HG03342 (cell line): ENCODE data around the gene H2BK1.

Experiments used
- ATAC-seq: cut with Tn5 transposase; IDR thresholded peaks from one replicate; pipeline ENCODE4 v1.9.1; 2021; ENCODE audit warnings: mild to moderate bottlenecking, moderate library complexity; ENCODE audit not compliant: unreplicated experiment

Gene H2BK1

DNA sequence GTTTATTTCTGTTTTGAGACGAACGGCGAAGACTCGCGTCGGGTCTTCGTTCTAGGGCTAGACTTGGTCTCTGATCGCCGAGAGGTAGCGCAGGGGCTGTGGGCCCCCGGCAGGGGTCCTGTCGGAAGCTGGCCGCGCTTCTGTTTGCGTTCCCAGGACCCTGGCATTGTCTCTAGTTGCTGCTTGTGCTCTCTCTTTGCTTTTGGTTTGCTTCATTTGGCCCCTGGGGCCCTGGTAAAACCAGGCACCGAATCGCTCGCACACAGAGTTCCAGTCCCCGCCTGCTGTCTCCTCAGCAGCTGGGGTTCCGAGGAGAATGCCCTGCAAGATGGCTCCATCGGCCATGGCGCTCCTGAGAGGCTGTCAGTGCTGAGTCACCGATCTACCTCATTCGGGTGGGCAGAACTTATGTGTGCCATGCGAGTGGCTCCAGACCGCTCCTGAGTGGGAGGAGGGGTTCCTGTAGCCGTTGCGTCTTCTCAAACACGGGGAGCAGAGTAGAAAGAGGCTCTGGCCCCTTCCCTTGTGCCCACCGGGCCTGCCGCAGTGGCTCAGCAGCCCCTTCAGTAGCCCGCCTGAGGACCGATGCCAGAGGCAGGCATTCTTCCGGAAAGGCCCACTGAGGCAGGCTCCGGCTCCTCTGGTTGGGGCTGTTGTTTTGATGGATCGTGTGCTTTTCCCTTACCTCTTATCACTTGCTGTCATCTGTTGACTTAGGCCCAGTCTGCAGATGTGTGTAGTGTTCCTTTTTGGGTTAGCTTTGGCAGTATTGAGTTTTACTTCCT is 22.8 kb upstream of the H2BK1 start:
- peak; percentile 36 for ATAC-seq

GRCh38 chr7:151232091-151232916 is 22.0 kb upstream of the H2BK1 start, which contains the start of gene CHPF2:
CHPF2 (plus strand) TSS chr7:151232483; CDS start chr7:151234012, 1,529 bp downstream.
- peak; percentile 97 for ATAC-seq

- no peak for ATAC-seq
These were observed 20.8 kb upstream of the H2BK1 start for GRCh38 chr7:151231080-151231479.

DNA sequence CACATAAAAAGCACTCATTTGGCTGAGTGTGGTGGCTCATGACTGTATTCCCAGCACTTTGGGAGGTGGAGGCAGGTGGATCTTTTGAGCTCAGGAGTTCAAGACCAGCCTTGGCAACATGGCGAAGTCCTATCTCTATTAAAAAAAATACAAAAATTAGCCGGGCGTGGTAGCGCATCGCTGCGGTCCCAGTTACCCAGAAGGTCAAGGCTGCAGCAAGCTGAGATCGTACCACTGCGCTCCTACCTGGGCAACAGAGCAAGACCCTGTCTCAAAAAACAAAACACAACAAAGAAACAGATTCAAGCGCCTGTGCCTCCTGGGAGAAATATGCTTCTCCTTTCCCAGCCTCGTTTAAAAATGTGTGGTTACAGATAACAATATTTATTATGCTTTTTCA is 19.0 kb upstream of the H2BK1 start:
- ATAC-seq = no peak

DNA sequence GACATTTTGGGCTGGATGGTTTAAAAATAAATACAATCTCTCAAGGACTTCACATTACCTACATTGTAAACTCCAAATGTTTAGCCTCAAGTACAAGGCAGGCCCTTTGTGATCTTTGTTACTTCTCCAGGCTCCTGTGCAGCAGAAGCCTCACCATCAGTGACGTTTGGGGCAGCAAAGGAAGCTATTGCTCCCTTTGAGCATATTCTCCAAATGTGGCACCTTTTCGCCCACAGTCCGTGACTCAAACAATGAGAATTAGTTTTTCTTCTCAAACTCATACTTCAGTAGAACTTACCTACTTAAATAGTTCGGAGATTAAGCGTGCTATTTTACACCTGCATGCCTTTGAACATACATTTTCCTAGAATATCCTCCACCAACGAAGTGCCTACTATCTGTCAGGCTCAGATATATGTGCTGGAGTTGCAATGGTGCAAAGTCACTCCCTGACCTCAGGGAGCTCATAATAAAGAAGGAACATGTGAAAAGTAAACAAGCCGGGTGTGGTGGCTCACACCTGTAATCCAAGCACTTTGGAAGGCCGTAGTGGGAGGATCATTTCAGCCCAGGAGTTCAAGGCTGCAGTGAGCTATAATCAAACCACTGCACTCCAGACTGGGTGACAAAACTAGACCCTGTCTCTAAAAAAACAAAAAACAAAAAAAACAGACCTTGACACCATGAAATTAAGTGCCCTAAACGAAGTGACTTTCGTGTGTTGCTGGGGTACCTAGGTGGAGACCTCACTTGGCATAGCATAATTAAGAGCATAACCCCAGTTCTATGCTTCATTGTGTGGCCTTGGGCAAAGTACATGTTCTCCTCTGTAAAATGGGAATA is 18.0 kb upstream of the H2BK1 start:
- no peak for ATAC-seq

DNA sequence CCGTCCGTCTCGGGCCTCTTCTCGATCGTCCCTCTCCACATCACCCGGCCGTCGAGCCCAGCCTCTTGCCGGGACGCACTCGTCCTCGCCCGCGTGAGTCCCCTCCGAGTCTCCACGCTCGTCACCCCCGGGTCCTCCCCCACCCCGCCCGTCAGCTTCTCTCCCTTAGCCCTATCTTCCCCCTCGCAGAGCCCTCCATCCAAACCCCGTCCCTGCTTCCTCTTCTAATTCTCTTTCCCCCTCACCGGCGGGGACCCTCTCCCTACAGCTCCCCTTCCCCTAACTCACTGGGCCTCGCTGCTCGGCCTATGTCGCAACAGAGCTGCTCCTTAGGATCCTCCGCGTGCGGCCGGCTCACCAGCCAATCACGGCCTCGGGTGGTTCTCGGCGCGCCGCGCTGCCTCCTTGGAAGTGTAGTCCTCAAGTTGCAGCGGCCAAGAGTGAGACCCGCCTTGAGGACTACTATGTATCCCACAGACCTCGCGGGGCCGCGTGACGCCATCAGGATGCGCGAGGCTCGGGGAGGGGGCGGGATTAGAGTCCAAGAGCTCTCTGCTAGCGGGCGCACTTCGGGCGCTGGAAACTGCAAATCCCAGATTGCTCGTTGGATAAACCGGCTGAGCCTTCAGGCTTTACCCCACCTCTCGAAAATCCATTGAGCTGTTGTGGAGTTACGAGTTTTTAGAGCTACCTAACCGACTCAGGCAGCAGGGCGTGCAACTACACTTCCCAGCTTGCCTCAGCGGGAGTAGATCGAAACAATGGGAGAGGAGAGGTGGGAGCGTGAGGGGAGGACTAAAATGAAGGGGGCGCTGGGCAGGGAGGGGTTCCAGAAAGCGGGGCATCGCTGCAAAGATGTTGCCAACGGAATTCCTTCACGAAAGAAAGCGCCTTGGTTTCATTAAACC is 16.8 kb upstream of the H2BK1 start, which contains the start of gene ABCF2:
TSS of gene ABCF2 (minus strand) at position 331 of the 908 bp plus-strand sequence. CDS start 747 bp downstream, outside the sequence.
- ATAC-seq = peak; percentile 99

DNA sequence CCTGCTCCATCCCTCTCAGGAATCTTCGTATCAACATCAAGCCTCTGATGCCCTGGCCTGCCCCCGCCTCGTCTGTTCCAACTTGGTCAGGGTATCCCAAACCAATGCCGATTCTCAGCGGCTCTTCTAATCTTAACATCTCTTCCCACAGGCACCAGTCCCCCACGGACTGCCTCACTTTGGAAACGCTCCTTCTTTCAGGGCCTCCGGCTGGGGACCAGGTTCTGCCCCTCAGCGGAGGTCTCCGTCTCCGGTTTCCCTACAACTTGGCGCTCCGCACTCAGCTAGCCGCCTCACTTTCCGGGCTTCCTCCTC is 16.2 kb upstream of the H2BK1 start:
- ATAC-seq = no peak

- no peak for ATAC-seq
These were observed 15.7 kb upstream of the H2BK1 start for GRCh38 chr7:151225948-151226510.

DNA sequence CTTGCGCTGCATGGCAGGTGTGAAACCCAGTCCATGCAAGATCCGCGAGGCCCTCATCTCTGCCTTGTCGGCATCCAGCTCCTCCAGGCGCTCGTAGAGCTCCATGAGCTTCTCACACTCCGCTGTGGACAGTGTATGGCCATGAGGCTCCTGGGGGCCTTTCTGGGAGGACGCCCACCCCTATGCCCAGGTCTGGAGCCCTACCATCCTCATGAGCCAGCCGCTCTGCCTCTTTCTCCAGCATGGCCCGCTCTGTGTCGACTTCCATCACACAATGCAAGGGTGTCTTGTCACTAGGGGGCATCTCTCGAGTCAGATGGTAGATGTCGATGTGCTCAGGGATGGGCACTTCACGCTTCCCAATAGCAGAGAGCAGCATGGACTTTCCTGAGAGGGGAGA is 13.4 kb upstream of the H2BK1 start:
- ATAC-seq = no peak

- no peak for ATAC-seq
These were observed 7.9 kb upstream of the H2BK1 start for GRCh38 chr7:151218170-151218569.

- ATAC-seq = no peak
These were observed 5.1 kb upstream of the H2BK1 start for GRCh38 chr7:151215396-151215795.

DNA sequence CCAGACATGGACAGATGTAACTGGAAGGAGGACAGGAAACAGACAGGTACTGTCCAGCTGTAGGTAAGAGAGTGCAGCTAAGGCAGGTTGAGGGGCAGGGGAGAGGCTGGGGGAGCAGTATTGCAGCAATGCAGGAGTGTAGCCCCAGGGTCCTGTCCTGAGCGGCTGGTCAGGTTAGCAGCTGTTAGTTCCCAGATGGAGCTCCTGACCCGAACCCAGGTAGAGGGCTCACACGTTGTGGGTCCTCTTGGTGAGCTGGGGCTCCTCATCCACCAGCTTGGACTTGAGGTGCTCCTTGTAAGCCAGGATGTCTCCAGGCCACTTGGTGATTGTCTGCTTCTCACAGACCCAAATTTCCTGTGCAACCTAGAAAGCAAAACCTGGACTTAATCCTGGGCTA is 3.5 kb upstream of the H2BK1 start:
- no peak for ATAC-seq

- no peak for ATAC-seq
These were observed 2.3 kb upstream of the H2BK1 start for GRCh38 chr7:151212626-151213025.

GRCh38 chr7:151211155-151211772 is 976 bp upstream of the H2BK1 start:
- no peak for ATAC-seq

GRCh38 chr7:151209588-151209987 is 700 bp downstream of the H2BK1 start:
- no peak for ATAC-seq

GRCh38 chr7:151208253-151208862 is 1.9 kb downstream of the H2BK1 start:
- ATAC-seq = no peak

DNA sequence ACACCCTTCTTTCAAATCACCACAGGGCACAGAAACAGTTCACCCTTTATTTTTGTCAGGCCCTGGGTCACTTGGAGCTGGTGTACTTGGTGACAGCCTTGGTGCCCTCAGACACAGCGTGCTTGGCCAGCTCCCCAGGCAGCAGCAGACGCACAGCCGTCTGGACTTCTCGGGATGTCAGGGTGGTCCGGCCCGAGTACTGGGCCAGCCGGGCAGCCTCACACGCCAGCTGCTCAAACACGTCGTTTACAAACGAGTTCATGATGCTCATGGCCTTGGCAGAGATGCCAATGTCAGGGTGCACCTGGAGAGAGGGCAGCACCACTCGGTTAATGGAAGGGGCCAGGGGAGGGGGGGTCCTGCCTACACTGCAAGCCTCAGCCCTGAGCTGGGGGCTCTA is 2.5 kb downstream of the H2BK1 start:
- ATAC-seq = no peak

DNA sequence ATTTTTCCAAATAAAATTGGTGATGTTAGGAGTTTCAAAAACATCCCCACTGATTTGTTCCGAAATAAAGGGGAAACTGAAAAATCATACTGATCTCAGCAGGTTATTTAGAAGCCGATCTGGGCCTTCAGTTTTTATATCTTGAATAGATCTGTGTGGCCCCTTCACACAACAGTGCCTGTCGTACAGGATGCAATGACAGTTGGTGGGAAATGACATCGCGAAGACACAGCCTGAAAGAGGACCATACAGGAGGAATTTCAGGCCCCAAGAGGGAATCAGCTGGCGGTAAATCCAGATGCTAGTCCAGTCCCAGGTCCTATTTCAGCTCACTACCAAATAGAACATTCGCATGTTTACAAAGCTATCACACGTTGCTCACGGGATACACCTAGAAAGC is 3.0 kb downstream of the H2BK1 start:
- no peak for ATAC-seq

GRCh38 chr7:151206914-151207313 is 3.4 kb downstream of the H2BK1 start:
- no peak for ATAC-seq
